GM12892 (cell line): ENCODE measurements around the gene PACS2.

Source experiments
- POLR2A ChIP-seq: IDR thresholded peaks from 2 replicates; pipeline ENCODE4 v1.6.1; 2011; ENCODE audit warnings: low read depth, low read length, control low read depth
- POLR2AphosphoS5 ChIP-seq: IDR thresholded peaks from 2 replicates; pipeline ENCODE4 v1.6.1; 2011; ENCODE audit warnings: low read depth, low read length, control low read depth
- TAF1 ChIP-seq: IDR thresholded peaks from 2 replicates; pipeline ENCODE4 v1.6.1; 2011; ENCODE audit warnings: low read depth, mild to moderate bottlenecking, control low read depth, low read length, borderline replicate concordance

DNA sequence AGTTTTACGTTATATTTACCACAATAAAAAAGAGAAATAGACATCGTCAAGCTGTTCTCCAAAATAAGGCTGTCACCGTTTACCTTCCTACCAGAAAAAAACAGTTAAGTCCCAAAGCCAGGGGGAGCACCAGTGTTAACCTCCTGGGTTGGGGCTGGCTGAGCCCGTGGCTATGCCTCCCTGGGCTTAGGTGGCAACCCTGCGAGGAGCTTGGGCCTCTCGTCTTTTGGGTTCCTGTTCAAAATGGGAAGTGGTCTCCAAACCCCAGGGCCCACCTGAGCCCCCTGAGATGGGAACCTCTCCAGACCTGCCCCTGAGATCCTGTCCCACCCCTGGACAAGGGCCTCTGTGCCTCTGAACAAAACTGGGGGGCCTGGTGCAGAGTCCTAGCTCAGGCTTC lies 22.9 kb downstream of the PACS2 start:
- no peak for TF ChIP-seq POLR2A
- no peak for TF ChIP-seq TAF1
- no peak for TF ChIP-seq POLR2AphosphoS5
